ENCODE data around the gene VWF.

- TF ChIP-seq POLR2A (IDR thresholded peaks at IDR 0.05; ENCODE audit: low read length) (no peak), GATA1 (IDR thresholded peaks at IDR 0.05; ENCODE audit: low read depth, low read length) (no peak)
Observed at GRCh38 chr12:6059860-6060565, 64.5 kb downstream of the VWF start.

All from erythroblast (primary cell).